ENCODE results near the gene TRAF3IP1. TPM values are rescaled to one million over a fixed set of nuclear protein-coding genes. Genes with fewer than 3 reads are reported as not detected.

Gene TRAF3IP1

GRCh38 chr2:238449241-238449640, 128.9 kb downstream of the TRAF3IP1 start:
- no peak overlapping the region for H2AK5ac ChIP-seq (ENCODE audit: low read depth, low read length)
- H2BK15ac ChIP-seq (ENCODE audit: low read length), result no peak overlapping the region
- no peak overlapping the region for H3K18ac ChIP-seq (ENCODE audit: low read length)
- WGBS, 2 donors (ENCODE audit: extremely low coverage in 2 of 2, insufficient read length in 2 of 2, insufficient replicate concordance in 1 of 2), result no CpG with 5 or more reads among the region's 8 CpGs
- no peaks in the 10 kb centered on the region for H3K27me3 ChIP-seq (ENCODE audit: control insufficient read depth in 3 of 3, insufficient read depth in 3 of 3, low read depth in 1 of 3, low read length in 3 of 3)
- H2AFZ ChIP-seq (ENCODE audit: low read length), result no peak overlapping the region
- no peak overlapping the region for H3K9ac ChIP-seq (ENCODE audit: low read depth, low read length, poor library complexity)
- no peak overlapping the region for H3K23ac ChIP-seq (ENCODE audit: low read depth, low read length, poor library complexity)
- no peak overlapping the region for H3K14ac ChIP-seq (ENCODE audit: low read length)
- H3K4ac ChIP-seq (ENCODE audit: low read length), result no peak overlapping the region
- no peak overlapping the region for H4K8ac ChIP-seq (ENCODE audit: low read depth, low read length)
- H2BK12ac ChIP-seq (ENCODE audit: low read length), result no peak overlapping the region
- no peak overlapping the region for H3K4me2 ChIP-seq (ENCODE audit: insufficient read depth, low read length, poor library complexity, severe bottlenecking)
- peaks cover 10% of the 10 kb centered on the region for H3K79me1 ChIP-seq (ENCODE audit: low read depth, low read length)
- no peak overlapping the region for H3K27ac ChIP-seq (replicated peaks; ENCODE audit: low read length)
- DNase-seq (ENCODE audit: low spot score), result no peak
- peaks cover 44 to 87% of the 10 kb centered on the region in 2 donors for H3K36me3 ChIP-seq (replicated peaks in 1 of 2; ENCODE audit: control insufficient read depth in 2 of 2, insufficient read depth in 2 of 2, low read length in 2 of 2)
- no peak overlapping the region for H4K91ac ChIP-seq (ENCODE audit: low read depth, low read length, poor library complexity)
- H3K9me3 ChIP-seq (replicated peaks in 1 of 2; ENCODE audit: control insufficient read depth in 2 of 2, insufficient read depth in 1 of 2, low read depth in 1 of 2, low read length in 2 of 2), result peaks cover 0 to 1% of the 10 kb centered on the region in 2 donors
- H2BK5ac ChIP-seq (ENCODE audit: low read length), result no peak overlapping the region
- H3K4me3 ChIP-seq (ENCODE audit: low read length in 2 of 2), result no peak overlapping the region
- H3K4me1 ChIP-seq (ENCODE audit: control insufficient read depth in 2 of 2, insufficient read depth in 1 of 2, low read depth in 1 of 2, low read length in 2 of 2), result peaks cover 3 to 4% of the 10 kb centered on the region in 2 donors
- H2BK120ac ChIP-seq (ENCODE audit: low read depth, low read length), result no peak overlapping the region

GRCh38 chr2:238449909-238450417, 129.6 kb downstream of the TRAF3IP1 start:
- H2BK5ac ChIP-seq (ENCODE audit: low read length), result no peak overlapping the region
- H3K18ac ChIP-seq (ENCODE audit: low read length), result no peak overlapping the region
- peaks cover 10% of the 10 kb centered on the region for H3K79me1 ChIP-seq (ENCODE audit: low read depth, low read length)
- no peak overlapping the region for H3K27ac ChIP-seq (replicated peaks; ENCODE audit: low read length)
- no CpG with 5 or more reads among the region's 9 CpGs for WGBS, 2 donors (ENCODE audit: extremely low coverage in 2 of 2, insufficient read length in 2 of 2, insufficient replicate concordance in 1 of 2)
- no peak overlapping the region for H4K8ac ChIP-seq (ENCODE audit: low read depth, low read length)
- H2BK15ac ChIP-seq (ENCODE audit: low read length), result no peak overlapping the region
- H3K4me2 ChIP-seq (ENCODE audit: insufficient read depth, low read length, poor library complexity, severe bottlenecking), result no peak overlapping the region
- no peak overlapping the region for H3K14ac ChIP-seq (ENCODE audit: low read length)
- H3K4ac ChIP-seq (ENCODE audit: low read length), result no peak overlapping the region
- H3K4me3 ChIP-seq (ENCODE audit: low read length in 2 of 2), result no peak overlapping the region
- H3K36me3 ChIP-seq (replicated peaks in 1 of 2; ENCODE audit: control insufficient read depth in 2 of 2, insufficient read depth in 2 of 2, low read length in 2 of 2), result peaks cover 39 to 80% of the 10 kb centered on the region in 2 donors
- H3K9ac ChIP-seq (ENCODE audit: low read depth, low read length, poor library complexity), result no peak overlapping the region
- H3K23ac ChIP-seq (ENCODE audit: low read depth, low read length, poor library complexity), result no peak overlapping the region
- no peak overlapping the region for H2AK5ac ChIP-seq (ENCODE audit: low read depth, low read length)
- H4K91ac ChIP-seq (ENCODE audit: low read depth, low read length, poor library complexity), result no peak overlapping the region
- no peaks in the 10 kb centered on the region for H3K27me3 ChIP-seq (ENCODE audit: control insufficient read depth in 3 of 3, insufficient read depth in 3 of 3, low read depth in 1 of 3, low read length in 3 of 3)
- no peak overlapping the region for H2BK120ac ChIP-seq (ENCODE audit: low read depth, low read length)
- H3K4me1 ChIP-seq (ENCODE audit: control insufficient read depth in 2 of 2, insufficient read depth in 1 of 2, low read depth in 1 of 2, low read length in 2 of 2), result peaks cover 3 to 4% of the 10 kb centered on the region in 2 donors
- H2BK12ac ChIP-seq (ENCODE audit: low read length), result no peak overlapping the region
- H2AFZ ChIP-seq (ENCODE audit: low read length), result no peak overlapping the region
- peaks cover 0 to 1% of the 10 kb centered on the region in 2 donors for H3K9me3 ChIP-seq (replicated peaks in 1 of 2; ENCODE audit: control insufficient read depth in 2 of 2, insufficient read depth in 1 of 2, low read depth in 1 of 2, low read length in 2 of 2)
- DNase-seq (ENCODE audit: low spot score), result no peak

GRCh38 chr2:238450440-238450861, 130.1 kb downstream of the TRAF3IP1 start:
- no peak overlapping the region for H3K23ac ChIP-seq (ENCODE audit: low read depth, low read length, poor library complexity)
- H3K36me3 ChIP-seq (replicated peaks in 1 of 2; ENCODE audit: control insufficient read depth in 2 of 2, insufficient read depth in 2 of 2, low read length in 2 of 2), result peaks cover 37 to 75% of the 10 kb centered on the region in 2 donors
- H2BK120ac ChIP-seq (ENCODE audit: low read depth, low read length), result no peak overlapping the region
- no peak overlapping the region for H3K9ac ChIP-seq (ENCODE audit: low read depth, low read length, poor library complexity)
- no peaks in the 10 kb centered on the region for H3K27me3 ChIP-seq (ENCODE audit: control insufficient read depth in 3 of 3, insufficient read depth in 3 of 3, low read depth in 1 of 3, low read length in 3 of 3)
- H3K4me3 ChIP-seq (ENCODE audit: low read length in 2 of 2), result no peak overlapping the region
- H3K4me2 ChIP-seq (ENCODE audit: insufficient read depth, low read length, poor library complexity, severe bottlenecking), result no peak overlapping the region
- H2AFZ ChIP-seq (ENCODE audit: low read length), result no peak overlapping the region
- H3K14ac ChIP-seq (ENCODE audit: low read length), result no peak overlapping the region
- no peak overlapping the region for H2BK15ac ChIP-seq (ENCODE audit: low read length)
- no peak overlapping the region for H4K91ac ChIP-seq (ENCODE audit: low read depth, low read length, poor library complexity)
- no peak overlapping the region for H2AK5ac ChIP-seq (ENCODE audit: low read depth, low read length)
- H2BK5ac ChIP-seq (ENCODE audit: low read length), result no peak overlapping the region
- WGBS, 2 donors (ENCODE audit: extremely low coverage in 2 of 2, insufficient read length in 2 of 2, insufficient replicate concordance in 1 of 2), result no CpG with 5 or more reads among the region's 11 CpGs
- H3K4me1 ChIP-seq (ENCODE audit: control insufficient read depth in 2 of 2, insufficient read depth in 1 of 2, low read depth in 1 of 2, low read length in 2 of 2), result peaks cover 3 to 4% of the 10 kb centered on the region in 2 donors
- no peak overlapping the region for H3K27ac ChIP-seq (replicated peaks; ENCODE audit: low read length)
- no peak overlapping the region for H4K8ac ChIP-seq (ENCODE audit: low read depth, low read length)
- DNase-seq (ENCODE audit: low spot score), result no peak
- H3K79me1 ChIP-seq (ENCODE audit: low read depth, low read length), result peaks cover 10% of the 10 kb centered on the region
- no peak overlapping the region for H2BK12ac ChIP-seq (ENCODE audit: low read length)
- no peak overlapping the region for H3K4ac ChIP-seq (ENCODE audit: low read length)
- H3K9me3 ChIP-seq (replicated peaks in 1 of 2; ENCODE audit: control insufficient read depth in 2 of 2, insufficient read depth in 1 of 2, low read depth in 1 of 2, low read length in 2 of 2), result peaks cover 1 to 2% of the 10 kb centered on the region in 2 donors
- H3K18ac ChIP-seq (ENCODE audit: low read length), result no peak overlapping the region

Small RNA genes lying within 50 kb of the gene (small RNA-seq; reads per million reads assigned to genes)
- gene RNU6-234P (ENCODE audit: insufficient read depth), result not detected

Data from neuronal stem cell (in vitro differentiated cells).